GM21619 (cell line): ENCODE measurements around the gene HMGN3.

Experiments used
- ATAC-seq: cut with Tn5 transposase; IDR thresholded peaks from one replicate; pipeline ENCODE4 v1.9.1; 2021; ENCODE audit not compliant: unreplicated experiment

The HMGN3 gene

DNA sequence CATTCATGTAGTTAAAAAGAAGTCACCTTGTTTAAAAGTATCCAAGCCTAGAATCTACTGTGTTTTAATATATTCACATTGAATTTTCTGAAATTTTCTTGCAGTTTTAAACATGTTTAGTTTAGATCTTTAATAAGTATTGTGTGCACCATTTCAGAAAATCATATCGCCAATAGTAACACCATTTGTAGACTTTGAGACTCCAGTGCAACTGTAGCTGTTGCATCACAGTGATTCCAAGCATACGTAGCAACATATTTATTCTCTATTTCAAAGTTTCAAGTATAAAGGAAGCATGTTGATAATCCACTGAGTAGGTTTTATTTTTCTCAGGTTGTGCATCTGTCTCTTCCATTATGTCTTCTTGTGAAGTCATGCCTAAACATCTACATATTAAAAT is 46.4 kb downstream of the HMGN3 start:
- ATAC-seq = no peak

DNA sequence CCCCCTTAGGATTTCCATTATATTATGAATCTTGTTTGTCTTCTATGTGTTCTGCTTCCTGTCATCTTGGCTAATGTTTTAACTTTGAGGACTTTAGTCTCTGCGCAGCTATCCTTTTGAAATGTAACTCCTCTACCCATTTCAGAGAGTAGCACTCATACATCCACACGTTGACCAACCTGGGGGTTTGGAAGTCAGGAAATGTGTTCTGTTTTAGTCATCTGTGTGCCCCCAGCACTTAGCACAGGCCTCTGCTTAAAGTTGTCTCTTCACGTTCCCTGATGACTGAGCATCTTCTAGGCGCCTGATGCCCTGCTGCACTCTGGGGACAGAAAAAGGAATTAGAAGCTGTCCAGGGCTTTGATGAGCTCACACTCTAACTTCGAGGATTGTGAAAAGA is 47.9 kb downstream of the HMGN3 start:
- no peak for ATAC-seq

DNA sequence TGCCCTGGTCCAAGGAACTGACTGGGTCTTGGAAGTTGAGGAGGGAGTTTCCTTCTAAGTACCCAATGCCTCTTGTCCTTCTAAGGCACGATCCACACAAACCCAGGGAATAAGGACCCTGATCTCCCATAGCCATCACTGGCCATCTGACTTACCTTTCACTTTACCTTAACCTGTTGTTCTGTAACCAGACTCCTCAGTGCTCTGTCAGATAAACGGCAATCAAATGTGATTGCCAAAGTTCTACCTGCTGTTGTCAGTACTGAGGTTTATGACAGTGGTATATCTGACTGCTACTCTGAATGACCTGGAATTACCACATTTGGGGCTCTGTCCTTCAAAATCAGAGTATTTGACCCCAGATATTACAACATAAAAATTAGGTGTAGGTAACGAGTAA is 49.8 kb downstream of the HMGN3 start:
- ATAC-seq = no peak

DNA sequence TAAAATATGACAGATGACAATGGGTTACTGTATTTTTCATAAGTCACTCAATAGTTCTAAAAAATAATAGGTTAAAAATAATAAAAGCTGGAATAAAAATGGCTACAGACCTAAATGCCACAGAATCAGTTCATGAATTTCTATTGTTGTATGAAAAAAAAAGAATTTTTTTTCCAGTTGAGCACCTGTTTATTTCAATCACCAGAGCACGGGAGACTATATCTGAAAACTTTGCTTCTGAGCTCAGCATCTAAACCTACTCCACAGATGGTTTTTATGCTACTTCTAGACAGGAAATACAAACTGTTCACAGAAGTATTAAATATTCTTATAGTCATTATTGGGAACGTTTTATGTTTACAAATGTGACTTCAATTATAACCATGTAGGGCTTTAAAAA is 50.4 kb downstream of the HMGN3 start:
- ATAC-seq = no peak

DNA sequence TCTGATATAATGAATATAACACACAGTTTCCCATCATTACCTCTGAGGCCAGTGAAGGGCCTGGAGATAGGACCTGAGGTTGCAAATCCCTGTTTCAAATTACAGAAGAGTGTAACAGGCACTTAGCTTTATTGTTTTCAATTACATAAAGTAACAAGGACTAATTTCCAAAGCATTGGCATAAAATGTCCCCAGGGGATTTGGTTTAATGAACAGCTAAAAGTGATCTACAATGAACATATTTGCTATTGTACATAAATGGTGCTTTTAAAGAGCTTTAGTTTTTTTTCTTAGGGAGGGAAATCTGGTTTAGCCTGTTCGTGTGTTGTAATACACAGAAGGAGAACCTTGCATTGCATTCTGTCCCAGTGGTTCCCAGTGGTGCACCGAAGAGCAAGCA is 54.4 kb downstream of the HMGN3 start:
- ATAC-seq = no peak

DNA sequence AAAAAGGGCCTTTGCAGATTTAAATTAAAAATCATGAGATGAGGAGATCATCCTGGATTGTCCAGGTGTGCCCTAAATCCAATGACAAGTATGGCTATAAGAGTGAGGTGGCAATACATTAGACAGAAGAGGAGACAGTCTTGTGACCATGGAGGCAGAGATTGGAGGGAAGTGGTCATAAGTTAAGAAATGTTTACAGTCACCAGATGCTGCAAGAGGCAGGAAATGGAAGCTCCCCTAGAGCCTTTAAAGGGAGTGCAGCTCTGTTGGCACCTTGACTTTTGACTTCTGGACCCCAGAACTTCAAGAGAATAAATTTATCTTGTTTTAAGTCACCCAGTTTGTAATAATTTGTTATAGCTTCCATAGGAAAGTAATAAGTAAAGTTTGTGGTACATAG is 61.1 kb downstream of the HMGN3 start:
- ATAC-seq = no peak

DNA sequence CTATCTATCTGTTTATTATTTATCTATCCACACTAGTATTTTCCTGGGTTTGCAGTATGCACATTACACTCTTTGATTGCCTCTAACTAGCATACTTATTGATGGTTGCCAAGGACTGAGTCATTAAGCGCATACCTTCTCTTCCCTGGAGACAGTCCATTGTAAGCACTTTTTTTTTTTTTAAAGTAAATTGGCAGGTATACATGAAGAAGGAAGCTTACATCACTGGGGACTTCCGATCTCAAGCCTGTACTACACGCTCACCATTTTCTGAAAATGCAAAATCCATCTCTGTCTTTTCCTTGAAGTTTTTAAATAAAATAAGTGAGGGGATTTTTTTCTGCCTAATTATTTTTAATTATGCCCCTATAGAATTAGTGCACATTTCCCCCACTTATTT is 63.5 kb downstream of the HMGN3 start:
- ATAC-seq = no peak

DNA sequence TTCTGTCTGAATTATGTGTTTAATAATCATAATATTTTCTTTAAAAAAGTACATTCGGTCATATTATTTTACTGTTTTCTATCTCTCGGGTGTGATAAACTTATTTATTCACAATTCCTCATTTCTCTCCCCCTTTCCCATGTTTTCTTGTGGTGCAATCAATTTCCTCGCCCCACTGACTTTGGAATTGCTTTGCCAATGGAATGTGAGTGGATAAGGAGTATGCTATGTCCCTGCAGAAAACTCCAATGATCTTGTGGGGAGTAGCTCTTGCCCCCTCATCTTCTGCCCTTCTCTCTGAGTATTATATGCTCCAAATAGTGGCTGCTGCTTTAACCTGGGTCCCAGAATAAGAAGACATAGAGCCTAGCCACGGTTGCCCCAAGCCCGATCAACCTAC is 64.1 kb downstream of the HMGN3 start:
- no peak for ATAC-seq

DNA sequence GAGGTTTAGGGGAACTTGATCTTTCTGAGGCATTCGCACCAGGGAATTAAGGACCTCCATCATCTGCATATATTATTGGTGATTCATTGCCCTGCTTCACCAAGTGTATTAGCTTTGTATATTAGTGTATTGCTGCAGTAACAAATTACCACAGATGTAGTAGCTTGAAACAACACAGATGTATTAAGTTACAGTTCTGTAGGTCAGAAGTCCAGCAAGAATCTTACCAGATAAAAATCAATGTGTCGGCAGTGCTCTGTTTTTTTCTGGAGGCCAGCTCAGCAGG is 65.8 kb downstream of the HMGN3 start:
- ATAC-seq = no peak

DNA sequence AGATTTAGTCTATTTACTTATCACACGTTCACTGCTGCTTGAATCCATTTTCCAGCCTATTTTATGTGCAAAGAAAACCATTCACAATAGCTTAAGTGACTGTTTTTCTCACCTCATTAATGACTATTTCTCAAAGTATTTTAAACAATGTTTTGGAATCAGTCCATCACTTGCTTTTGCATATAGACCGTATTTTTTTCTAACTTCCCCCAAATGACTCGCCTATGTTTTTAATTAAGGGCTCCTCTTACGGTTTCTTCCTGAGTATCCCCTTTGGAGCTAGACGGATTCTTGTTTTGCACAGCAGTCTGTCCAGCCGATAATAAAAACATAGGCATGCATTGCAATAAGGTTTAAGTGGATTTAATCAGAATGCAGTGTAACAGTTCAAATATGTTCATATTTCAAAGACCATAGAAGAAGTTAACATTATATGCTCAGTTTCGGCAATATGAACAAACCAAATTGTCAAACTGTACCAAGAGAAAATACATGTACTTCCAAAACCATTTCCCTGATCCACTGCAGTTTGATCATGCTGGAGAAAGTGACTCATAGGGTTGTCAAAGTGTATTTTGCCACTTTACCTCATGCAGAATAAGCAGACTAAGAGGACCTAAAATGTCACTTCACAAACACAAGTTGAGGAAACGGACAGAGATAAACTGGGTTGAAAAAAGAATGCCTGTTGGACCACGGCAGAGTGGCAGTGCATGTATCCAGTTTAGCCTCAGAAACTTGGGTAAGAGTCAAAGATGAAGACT is 66.4 kb downstream of the HMGN3 start:
- no peak for ATAC-seq

DNA sequence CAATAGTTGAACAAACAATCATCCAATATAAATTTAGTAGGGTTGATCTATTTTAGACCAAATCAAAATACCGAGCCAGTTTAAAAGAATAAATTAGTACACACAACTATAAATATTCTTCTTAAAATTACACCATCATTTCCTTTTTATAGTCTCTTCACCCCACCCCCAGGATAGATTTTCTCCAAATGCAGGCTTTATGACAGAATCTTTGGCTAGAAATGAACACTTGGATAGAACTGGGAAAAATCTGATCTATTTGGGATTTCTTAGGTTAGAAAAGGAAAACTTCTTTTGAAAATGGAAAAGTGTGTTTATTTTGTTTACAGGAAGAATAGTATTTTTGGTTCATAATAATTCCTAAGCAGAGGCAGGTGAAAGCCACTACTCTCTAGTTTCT is 74.6 kb downstream of the HMGN3 start:
- no peak for ATAC-seq

DNA sequence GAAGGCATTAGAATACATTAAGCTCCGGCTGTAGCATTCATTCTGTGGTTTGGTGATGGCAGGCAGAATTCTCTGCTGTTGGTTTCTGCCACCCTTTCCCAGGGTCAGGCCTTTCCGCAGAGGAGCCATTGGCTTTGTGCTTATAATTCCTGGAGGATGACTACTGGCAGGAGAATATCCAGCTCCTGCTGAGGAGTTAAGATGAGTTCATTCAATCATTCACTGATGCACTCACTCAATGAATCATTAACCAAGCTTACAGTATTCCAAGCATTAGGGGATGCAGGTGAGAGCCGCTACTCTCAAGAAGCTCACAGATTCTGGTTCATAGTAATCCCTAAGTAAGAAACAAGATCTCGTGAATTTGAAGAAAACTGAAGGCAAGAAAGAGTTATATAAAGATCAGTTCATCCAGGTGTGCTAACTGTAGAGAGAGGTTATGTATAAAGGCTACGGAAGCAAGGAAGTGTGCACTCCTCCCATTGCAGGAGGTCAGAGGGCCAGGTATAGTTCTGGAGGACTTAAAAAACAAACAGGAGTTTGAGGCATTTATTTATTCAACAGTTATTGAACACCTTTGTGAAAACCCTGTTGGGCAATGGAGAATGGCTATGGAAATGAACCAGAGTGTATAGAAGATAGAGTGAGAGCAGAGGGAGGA is 75.5 kb downstream of the HMGN3 start:
- no peak for ATAC-seq

DNA sequence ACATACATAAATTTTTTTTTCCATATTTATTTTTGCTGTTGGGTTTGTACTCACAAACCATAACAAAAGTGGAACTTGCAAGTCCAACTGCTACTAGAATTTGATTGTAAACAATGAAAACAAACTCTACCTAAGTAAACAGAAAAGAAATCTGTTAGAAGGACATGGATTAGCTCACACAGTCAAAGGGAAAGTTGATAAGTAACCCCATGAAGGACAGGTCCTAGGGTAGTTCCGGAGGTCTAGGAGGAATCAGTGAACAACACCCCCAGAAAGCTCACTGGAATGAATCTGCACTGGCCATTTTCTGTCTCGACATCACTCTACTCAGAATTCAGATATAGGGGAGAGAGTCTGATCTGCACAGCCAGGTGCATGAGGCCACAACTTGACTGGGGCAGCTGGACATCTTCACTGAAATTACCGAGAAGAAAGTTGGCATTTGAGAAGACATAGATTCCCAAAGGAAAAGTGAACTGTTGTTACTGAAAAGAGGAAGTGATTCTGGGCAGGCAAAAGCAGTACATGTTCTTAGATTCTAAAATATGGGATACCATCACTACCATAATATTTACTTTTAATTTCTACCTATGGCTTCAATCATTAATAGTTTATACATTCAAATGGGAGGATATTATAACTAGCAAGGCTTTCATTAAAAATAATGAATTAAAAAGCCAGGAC is 76.4 kb downstream of the HMGN3 start:
- no peak for ATAC-seq

DNA sequence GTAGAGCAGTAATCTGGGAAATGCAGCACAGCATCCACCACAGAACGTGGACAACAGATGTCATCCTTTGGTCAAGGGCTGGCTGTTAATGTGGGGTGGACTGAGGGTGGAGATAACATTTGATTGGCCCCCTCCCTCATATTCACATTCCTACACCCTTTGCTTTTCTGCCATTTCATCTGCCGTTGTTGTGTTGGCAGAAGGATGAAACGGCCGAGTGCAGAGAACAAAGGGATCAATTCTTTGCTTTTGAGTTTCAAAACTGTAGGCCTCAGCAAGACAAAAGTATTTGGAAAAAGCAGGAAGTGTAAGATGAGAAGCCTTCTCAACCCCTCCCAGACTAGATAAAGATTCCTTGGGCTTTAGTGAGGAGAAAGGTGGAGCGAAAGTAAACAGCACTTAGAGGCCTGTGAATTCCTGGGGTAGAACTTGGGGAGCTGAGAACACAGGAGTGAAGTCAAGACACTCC is 82.2 kb downstream of the HMGN3 start:
- ATAC-seq = no peak
